Measurements from ENCODE around the gene SDCBP2. TPM values are rescaled to one million over a fixed set of nuclear protein-coding genes. Genes with fewer than 3 reads are reported as not detected.

Gene SDCBP2
- total and polyA plus RNA-seq, 2 of the 8 experiments (the other 6 are each of a cell fraction or from before 2014, with no cell fraction given): 4.2 to 6.7 TPM

GRCh38 chr20:1371830-1372539, 43.0 kb upstream of the SDCBP2 start (continued):
- TF ChIP-seq, protein P1, sequence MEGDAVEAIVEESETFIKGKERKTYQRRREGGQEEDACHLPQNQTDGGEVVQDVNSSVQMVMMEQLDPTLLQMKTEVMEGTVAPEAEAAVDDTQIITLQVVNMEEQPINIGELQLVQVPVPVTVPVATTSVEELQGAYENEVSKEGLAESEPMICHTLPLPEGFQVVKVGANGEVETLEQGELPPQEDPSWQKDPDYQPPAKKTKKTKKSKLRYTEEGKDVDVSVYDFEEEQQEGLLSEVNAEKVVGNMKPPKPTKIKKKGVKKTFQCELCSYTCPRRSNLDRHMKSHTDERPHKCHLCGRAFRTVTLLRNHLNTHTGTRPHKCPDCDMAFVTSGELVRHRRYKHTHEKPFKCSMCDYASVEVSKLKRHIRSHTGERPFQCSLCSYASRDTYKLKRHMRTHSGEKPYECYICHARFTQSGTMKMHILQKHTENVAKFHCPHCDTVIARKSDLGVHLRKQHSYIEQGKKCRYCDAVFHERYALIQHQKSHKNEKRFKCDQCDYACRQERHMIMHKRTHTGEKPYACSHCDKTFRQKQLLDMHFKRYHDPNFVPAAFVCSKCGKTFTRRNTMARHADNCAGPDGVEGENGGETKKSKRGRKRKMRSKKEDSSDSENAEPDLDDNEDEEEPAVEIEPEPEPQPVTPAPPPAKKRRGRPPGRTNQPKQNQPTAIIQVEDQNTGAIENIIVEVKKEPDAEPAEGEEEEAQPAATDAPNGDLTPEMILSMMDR (IDR thresholded peaks at IDR 0.05; ENCODE audit: control extremely low read depth in 1 of 3, insufficient read depth in 1 of 3, low read depth in 1 of 3, low read length in 3 of 3): no peak
- TF ChIP-seq RNF2 (IDR thresholded peaks at IDR 0.05; ENCODE audit: borderline replicate concordance, low read depth, low read length, missing control alignments, poor library complexity, severe bottlenecking) (no peak), GABPA (IDR thresholded peaks at IDR 0.05; ENCODE audit: borderline replicate concordance, insufficient read depth, low read length) (no peak), POLR2AphosphoS5 (IDR thresholded peaks at IDR 0.05; ENCODE audit: low read depth, low read length) (no peak), POU5F1 (IDR thresholded peaks at IDR 0.05; ENCODE audit: low read depth, low read length) (no peak), KDM5A (IDR thresholded peaks at IDR 0.05; ENCODE audit: low read length) (no peak)
- TF ChIP-seq, protein P2, sequence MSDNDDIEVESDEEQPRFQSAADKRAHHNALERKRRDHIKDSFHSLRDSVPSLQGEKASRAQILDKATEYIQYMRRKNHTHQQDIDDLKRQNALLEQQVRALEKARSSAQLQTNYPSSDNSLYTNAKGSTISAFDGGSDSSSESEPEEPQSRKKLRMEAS (IDR thresholded peaks at IDR 0.05): no peak

Data from H1 (cell line).